Stimulated activated CD4-positive, alpha-beta T cell treated with anti-CD3 and anti-CD28 coated beads, Interleukin-1b, Interleukin-23, amount 100 ng/mL, for 4 hours (primary cell): Measurements from ENCODE around the gene IL4.
"Not testable (repeated sequence)": the region's sequence is repeated elsewhere in the genome, so short reads cannot be mapped to it uniquely, and the experiment has no call there.

Source experiments
- DNase-seq, 2 donors: peaks; one replicate each; pipeline ENCODE4 v3.0.0-alpha.2; 2020; ENCODE audit warnings: low read depth in 2 of 2

IL4 gene

DNA sequence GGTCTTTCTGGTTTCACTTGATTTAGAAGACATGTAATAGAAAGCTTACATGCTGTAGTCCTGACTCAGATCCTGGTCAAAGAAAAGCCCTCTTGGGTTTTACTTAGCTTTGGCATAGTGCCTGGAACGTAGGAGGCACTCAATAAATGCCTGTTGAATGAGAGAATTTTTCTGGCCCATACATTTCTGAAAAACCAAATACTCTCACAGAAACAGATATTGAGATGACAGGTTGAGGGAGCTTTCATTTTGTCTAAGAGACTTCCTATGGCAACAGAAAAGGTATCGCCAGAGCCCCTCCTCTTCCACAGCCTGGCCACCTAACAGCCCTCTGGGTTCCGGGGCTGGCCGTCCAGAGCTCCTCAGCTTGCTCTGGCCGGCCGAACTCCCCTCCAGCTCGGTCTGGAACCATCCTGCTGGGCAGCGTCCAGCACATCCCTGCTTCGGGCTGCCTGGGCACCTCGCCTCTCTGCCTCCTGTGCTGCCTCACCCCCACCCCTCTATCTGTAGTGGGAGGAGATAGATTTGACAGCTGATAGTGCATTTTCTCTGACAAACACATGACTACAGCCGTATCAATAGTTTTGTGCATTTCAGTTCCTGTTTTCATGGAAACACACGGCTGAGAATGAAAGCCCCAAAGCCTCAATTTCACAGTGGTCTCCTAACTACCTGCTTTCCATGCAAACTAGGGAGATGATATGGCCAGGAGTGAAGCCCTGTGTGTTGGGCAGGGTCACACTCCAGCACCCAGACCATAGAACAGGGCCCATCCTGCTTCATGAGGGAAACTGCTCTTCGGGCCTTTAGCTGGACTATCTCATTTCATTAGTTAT, 1.1 kb downstream of the IL4 start:
- DNase-seq = no peak

DNA sequence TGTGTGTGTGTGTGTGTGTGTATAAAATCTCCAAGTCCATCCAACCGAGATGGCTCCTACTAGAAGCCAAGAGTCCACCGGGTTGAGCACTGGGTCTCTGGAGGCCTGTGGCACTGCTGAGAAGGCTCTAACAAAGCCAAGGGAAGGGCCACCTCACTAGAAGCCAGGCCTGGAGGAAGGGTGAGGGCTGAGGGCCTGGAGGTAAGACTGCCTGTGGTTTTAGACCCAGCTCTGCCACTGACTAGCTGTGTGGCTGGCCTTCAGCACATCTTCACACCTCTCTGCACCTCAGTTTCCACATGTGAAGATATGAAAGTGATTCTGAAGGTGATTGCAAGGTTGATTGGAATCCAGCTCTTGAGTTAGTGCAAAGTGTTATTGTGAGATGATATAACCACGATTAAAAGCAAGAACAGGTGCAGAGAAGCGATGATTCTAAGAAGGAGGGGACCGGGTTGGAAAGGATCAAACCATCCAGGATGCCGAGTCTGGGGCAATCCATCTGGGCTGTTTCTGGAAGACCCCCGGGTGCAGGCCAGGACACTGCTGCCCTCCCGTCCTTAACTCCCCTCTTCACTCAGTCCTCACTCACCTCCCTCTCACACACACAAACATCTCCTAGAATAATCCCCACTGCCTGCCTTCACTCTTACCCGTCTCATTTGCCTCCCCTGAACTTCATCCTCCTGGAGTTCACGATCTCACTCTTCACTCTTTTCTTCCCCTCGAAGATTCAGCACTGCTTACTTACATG, 2.3 kb downstream of the IL4 start:
- DNase-seq = no peak

DNA sequence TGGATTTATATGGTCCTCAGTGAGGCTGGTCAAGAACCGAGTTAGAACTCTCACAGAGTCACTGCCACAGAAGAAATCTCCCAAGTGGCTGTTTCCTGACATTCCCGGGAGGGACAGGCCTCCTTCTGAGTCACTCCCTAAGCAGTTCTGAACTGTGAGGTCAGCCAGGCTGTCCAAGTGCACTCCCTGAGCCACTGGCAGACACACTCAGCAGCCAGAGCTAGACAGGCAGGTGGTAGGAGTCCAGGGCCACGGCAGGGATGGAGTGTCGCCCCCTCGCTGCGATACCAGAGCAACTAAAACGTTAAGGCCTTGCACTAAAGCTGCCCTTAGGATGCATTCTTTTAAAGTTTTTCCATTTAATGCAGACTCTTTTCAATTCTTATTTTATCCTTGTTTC, 3.4 kb downstream of the IL4 start:
- no peak for DNase-seq

DNA sequence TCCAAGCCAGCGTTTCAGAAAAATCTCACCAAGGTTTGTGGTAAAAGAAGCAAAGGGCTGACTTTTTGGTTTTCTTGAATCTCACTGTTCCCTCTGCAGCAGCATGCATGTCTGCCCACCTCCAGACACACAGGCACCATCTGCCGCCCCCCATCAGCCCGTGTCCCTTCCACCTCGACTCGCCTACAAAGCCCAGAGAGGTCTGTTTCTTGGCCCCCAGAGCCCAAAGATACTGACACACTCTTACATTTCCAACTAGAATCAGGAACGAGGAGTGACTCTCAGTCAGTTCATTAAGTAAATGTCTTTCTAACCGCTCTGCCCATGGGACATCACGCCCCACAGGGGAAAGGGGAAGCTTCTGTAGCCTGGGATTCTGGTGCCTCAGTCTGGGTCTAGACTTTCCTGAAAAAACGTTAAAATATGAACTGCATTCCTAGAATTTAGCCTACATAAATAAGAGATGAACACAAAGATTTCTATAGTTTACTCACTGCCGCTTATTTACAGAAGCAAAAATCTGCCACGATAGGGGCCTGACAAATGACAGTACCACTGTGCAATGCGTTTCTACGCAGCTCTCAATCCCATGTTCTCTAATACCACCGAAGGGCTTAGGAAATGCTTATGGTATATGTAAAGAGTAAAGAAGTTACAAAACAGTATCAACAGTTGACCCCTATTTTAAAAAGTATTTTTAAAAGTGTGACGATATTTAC, 4.1 kb downstream of the IL4 start:
- DNase-seq = no peak

DNA sequence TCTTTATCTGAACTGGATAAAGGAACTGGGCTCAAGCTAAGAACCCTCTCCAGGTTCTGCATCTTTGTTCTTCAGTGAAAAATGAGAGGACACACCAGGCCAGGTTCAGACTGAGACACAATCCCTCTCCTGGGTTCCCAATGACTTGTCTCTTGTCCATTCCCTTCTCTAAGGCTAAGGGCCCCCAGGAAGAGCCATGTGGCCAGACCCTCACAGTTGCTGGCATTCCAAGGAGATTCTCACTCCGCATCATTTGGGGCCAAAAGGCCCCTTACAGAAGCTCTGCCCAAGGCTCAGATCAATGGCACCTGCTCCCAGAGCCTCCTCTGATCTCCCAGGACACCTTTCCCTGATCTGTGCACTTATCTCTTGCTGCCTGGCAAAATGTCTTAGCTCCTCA, 4.9 kb downstream of the IL4 start:
- DNase-seq = no peak

DNA sequence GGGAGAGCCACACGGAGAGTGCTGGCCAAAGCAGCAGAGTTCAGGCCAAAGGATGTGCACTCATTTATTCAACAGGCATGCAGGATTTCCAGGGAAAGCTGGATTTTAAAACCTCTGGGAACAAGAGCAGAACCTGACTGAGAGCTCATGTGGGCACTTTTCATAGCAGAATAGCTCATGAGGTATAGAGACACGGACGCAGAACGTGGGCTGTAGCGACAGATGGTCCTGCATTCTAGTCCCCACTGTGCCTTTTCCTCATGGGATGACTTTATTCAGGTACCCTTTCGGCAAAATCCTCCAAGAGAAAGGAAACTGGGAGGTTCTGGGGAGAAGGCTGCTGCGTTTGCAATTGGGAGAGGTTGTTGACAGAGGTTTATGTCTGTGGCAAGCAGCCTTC, 5.4 kb downstream of the IL4 start:
- DNase-seq = no peak

DNA sequence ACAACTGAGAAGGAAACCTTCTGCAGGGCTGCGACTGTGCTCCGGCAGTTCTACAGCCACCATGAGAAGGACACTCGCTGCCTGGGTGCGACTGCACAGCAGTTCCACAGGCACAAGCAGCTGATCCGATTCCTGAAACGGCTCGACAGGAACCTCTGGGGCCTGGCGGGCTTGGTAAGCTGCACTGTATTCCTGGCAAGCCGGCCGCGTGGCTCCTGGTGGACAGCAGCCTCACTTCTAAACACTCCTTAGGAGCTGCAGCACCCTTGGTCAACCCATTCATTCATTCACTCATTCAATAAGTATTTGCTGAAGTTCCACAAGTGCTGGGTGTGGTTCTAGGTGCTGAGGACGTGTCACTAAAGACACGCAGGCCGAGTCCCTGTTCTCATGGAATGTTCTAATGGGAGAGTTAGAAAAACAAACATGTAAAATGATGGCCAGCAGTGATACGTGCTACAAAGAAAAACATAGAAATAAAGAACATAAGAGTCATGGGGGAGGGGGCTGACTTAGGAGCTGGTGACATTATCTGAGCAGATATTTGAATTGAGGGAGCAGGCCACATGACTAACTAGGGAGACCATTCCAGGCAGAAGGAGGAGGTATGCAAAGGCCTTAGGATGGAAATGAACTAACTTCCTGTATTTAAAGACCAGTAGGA, 6.1 kb downstream of the IL4 start:
- DNase-seq = no peak

DNA sequence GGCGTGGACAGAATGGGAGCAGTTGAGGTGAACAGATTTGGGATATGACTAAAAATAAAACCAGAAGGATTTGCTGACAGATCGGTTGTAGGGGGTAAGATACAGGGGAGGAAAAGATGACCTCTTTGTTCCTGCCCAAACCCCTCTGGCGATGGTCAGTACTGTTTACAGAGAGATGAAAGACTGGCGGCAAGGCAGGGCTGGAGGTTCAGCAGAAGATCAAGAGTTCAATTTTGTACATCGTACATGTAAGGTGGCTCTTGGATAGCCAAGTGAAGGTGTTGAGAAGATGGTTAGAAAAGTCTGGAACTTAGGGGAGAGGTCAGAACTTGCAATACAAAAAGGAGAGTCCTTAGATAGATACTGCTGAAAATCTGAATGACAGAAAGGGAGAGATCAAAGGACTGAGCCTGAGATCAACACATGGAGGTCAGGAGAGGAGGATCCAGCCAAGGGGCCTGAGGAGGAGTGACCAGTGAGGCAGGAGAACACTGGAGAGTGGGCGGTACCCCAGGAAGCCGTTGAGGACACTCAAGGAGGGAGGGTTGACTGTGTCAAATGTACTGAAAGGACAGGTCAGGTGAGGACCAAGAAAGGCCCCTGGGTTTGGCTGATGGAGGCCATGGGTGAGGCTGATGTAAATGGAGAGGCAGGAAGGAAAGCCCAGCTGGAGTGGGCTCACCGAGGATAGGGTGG, 7.1 kb downstream of the IL4 start:
- DNase-seq = no peak

DNA sequence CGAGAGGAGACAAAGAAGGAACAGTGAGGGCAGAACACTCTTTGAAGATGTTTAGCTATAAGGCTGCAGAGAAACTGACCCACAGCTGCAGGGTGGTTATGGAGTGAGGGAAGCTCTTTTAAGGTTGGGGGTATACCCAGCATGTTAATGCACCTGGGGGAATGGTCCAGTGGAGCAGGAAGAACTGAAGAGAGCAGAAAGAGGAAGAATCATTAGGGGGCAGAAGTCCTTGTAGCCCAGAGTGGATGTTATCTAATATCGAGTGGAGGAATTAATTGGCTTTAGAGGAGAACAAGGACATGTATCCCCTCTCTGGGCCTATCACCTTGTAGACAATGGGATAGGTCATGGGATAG, 7.7 kb downstream of the IL4 start:
- DNase-seq = no peak

DNA sequence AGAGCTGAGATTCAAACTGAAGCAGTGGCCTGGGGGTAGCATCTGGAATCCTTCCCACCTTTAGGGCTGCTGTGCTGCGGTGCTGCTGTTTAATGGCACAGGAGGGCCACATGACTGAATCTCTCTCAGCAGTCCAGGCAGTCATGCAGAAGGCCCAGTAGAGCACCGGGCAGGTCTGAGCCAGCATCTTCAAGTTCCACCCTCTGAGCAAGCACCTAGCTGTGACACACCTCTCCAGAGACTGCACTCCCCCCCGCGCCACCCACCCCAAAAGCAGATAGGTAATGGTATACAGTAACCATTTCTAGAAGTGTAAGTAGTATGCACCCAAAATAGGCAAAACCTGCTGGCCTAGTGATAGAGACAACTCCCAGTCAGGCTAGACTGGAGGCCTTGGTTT, 8.2 kb downstream of the IL4 start:
- DNase-seq = no peak

DNA sequence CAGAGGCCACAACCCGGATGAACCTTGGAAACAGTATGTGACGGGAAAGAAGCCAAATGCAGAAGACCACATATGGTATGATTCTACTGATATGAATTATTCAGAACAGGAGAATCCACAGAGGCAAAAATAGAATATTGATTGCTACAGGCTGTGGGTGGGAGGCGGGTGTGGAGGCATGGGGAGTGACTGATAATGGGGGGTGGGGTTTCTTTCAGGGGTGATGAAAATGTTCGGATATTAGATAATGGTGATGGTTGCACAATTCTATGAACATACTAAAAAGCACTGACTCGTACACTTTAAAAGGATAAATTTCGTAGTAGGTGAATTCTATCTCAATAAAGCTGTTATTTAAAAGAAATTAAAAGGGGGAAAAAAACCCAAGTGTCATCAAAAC, 10.7 kb downstream of the IL4 start:
- DNase-seq = no peak

DNA sequence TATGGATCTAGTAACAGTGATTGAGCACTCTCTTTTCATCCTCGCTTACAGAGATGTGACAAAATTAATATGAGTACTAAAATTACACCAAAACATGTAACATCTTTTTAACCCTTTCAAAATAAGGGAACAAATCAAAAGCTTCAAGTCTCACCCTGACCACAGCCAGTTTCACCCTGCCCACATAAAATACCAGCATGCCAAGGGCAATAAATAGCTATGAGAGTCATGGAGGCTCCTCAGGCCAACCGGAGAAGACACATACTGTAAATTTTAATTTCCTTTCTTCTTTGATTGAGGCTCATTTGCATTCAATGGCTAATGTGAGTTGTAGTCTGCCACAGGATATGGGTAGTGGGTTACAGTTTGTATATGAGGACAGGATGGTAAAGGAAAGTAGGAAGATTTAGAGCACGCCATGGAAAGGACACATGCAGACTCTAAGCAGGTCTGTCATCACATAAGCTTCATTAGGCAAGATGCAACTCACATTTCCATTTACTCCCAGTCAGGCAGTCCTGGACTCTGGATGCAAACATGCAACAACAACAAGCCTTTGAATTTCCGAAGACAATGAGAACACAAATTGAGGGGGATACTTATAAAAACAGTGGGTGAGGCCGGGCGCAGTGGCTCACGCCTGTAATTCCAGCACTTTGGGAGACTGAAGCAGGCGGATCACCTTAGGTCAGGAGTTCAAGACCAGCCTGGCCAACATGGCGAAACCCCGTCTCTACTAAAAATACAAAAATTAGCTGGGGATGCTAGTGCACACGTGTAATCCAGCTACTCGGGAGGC, 11.3 kb downstream of the IL4 start:
- DNase-seq = no peak

DNA sequence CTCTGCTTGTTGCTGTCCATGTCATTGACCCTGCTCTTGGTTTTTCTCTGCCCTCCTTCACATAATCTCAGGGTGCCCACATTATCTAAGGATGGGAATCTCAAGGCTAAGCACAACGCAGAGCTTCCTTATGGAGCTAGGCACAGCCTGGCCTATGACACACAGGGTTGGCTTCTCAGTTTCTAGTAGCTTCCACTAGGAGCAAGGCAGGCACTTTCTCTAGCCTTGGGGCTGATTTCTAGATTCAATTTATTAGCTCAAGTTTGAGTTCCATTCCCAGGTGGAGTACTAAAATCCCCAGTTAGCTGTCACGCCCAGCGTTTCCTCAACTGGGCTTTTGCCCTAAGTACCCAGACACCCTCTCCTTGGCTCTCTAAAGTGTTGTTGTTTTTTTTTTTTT, 12.4 kb downstream of the IL4 start:
- no peak for DNase-seq

DNA sequence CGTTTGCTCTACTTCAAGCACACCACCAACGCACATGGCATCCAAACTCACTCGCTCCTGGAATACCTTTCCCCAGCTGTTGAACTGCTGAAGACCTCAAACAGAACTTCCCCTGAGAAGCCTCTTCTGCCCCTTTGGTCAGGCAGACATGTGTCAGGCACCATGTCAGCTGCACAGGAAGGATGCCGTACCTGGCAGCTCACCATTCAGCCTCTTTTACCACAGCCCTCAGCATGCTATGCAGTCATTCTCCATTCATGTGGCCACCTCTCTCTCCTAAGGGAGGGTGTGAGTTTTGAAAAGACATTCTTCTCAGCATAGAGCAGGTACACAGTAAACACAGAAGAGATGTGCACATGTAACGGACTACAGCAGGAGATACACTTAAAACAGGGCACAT, 14.2 kb downstream of the IL4 start:
- no peak for DNase-seq

DNA sequence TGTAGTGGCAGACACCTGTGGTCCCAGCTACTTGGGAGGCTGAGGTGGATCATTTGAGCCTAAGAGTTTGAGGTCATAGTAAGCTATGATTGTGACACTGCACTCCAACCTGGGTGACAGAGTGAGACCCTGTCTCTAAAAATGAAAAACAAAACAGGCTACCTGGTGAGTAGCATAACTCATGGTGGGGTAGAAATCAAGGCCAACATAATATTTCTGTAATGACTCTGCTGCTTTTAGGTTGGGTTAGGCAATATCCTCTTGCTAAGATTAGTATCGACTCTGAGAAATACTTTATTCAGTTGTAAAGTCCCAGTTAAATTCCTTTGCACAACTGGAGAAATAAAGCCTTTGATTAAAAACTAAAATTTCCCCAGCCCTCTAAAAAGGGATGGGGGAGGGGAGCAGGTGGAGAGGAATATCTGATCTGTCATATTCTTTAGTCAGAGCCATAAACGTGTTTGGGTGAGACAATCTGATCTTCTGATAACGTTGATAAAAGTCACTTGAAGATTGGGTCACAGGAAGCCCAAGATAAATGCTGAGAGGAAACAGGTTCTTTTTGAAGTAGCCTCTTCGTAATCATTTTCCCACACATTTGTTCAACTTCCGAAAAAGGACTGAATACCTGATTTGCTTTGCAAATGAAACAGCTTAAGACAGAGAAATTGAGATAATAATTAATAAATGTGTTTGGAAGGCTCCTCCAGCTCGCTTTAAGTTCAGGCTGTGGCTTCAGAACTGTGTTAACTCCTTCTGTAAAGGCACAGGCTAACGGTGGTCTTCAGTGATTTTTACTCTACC, 14.9 kb downstream of the IL4 start:
- DNase-seq = no peak

DNA sequence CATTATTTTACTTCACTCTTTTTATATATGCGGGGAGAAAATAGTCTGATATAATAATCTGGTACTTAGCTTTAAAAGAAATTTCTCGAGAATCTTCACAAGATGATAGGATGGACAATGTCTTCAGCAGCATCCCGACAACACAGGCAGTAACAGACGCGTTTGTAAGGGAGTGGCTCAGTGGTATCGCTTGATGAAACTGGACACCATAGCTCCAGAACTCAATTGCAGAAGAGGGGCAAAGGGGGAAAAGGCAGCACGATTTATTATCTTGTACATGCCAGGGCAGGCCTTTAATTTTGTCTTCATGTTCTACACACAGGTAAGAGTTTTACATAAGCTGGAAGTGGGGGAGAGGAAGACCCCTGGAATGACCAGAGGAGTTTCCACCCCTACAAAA, 15.7 kb downstream of the IL4 start:
- no peak for DNase-seq

DNA sequence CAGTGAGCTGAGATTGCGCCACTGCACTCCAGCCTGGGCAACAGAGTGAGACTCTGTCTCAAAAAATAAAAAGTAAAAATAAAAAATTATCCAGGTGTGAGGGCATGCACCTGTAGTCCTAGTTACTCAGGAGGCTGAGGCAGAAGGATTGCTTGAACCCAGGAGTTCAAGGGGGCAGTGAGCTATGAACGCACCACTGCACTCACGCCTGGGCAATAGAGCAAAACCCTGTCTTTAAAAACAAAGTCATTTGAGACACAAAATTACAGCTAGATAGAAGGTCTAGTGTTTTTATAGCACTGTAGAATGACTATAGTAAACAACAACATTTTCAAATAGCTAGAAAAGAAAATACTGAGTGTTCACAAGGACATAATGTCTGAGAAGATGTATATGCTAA, 16.4 kb downstream of the IL4 start:
- no peak for DNase-seq

DNA sequence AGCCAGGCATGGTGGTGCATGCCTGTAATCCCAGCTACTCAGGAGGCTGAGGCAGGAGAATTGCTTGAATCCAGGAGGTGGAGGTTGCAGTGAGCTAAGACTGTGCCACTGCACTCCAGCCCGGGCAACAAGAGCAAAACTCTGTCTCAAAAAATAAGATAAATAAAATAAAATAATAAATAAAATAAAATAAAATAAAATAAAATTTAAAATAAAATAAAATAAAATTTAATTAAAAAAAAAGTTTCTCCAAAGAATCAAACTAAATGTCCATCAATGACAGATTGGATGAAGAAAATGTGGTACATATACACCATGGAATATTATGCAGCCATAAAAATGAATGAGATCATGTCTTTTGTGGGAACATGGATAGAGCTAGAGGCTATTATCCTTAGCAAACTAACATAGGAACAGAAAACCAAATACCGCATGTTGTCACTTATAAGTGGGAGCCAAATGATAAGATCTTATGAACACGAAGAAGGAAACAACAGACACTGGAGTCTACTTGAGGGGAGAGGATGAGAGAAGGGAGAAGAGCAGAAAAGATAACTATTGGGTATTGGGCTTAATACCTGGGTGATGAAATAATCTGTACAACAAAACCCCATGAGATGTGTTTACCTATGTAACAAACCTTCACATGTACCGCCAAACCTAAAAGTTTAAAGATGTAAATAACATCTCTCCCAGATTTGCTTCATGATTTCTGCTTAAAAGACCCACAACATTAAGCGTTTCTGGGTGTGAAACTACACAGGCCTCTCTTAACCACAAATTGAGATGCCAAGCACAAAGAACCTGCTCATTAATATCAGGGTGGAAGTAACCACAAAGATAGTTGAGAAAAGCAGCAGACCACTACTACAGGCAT, 18.2 kb downstream of the IL4 start:
- DNase-seq = not testable (repeated sequence)

DNA sequence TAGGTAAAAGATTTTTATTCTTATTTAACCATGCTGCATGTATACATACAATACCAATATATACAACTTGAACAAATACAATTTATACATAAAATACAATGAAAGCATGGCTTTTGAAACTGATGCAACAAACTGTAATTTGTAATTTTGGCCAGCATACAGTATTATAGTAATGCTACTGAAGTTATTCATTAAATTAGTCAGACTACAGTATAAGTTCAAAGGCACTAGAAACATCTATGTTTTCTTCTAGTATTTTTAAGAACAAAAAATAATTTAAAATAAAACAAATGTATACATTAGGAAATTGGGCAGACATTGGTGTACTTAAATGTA, 18.8 kb downstream of the IL4 start:
- DNase-seq = no peak
